Measurements from ENCODE around the gene VWA3B. TPM values are rescaled to one million over a fixed set of nuclear protein-coding genes. Genes with fewer than 3 reads are reported as not detected.
A peak's percentile ranks its signal among the peaks of the same experiment; 100 is the strongest.

VWA3B gene
- total RNA-seq, 2 donors from 2014 or later, result not detected

DNA sequence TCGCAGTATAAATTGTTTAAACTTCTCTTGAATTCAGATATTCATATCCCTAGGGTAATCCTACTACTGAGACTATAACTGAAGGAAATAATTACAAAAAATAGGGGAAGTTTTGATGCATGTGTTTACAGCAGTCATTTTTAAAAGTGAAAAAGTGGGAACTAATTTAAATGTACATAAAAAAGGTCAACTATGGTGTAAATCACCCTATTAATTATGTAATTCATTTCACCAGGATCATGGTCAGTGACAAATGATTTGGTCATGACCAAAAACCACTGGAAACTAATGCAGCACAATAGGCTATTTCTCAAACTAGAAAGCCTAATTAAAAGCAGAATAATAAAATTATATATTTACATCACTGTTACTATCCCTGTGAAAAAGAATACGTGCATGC lies 254.3 kb downstream of the VWA3B start:
- Mint-ChIP-seq H3K27ac (no peak overlapping the region), H3K9me3 (no peaks in the 10 kb centered on the region), H3K36me3 (peaks cover 4 to 6% of the 10 kb centered on the region in 2 donors)
- no peak for DNase-seq (ENCODE audit: low spot score in 2 of 2)
- ATAC-seq, result no peak

DNA sequence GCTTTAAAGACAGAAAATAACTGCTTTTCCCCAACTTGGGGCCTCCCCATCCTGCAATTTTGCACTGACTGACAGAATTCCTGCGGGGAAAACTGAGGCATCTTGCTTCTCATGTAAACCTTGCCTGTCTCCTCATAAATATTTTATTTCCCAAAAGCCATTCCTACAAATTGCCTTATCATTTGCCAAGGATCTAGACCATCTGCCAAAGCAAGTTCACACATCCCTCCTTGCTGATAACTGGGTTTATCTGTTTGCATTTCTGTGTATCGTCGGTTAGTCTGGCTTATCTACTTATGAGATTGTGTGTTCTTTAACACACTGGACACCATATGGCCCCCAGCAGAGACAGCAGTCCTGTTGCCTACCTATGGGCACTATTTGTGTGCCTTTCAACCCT lies 256.3 kb downstream of the VWA3B start:
- DNase-seq (ENCODE audit: low spot score in 2 of 2) (no peak), ATAC-seq (no peak)
- H3K36me3 Mint-ChIP-seq, result peaks cover 5 to 11% of the 10 kb centered on the region in 2 donors
- no peaks in the 10 kb centered on the region for H3K9me3 Mint-ChIP-seq
- no peak overlapping the region for H3K27ac Mint-ChIP-seq

DNA sequence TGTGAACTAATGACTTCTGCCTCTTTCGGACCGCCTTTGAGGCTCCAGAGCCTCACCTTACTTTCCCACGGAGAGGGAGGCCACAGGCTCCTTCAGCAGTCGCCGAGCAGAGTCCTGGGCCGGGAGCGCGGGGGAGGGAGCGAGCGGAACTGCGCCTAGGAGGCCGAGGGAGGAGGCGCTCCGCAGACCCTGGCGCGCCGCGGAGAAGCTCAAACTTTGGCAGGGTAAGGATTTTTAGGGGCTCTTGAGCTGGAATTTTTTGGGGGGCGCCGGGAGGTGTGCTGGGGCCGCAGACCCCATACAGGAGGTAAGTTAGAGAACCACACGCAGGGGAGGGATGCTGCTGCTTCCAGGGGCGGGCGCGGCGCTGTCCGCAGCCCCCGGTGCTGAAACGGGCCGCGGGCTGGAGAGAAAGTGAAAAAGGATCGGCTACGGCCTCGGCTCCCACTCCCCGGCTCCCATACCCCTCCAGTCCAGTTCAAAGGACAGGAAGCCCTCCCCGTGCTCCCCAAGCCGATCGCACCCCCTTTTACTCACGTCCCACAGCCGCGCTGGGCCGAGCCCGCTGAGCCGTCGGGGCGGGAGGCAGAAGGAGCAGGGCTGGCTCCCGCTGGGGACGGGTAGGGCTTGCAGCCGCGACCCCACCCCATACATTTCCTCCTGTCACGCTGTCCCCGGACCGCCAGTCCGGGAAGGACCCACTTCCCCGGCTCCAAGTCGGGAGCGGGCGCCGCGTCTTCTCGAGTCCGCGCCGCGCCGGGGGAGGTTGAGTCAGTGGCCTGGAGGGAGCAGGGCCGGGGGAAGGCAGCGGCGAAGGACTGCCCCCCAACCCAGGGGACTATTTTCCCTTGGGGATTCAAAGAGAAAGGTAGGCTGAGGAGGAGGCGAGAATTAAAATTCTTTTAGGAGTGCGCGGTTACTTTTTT lies 259.6 kb downstream of the VWA3B start, which contains the start of gene CNGA3:
Gene CNGA3, plus strand, starts transcription at position 146 of the 926 bp plus-strand sequence. CDS start 23,520 bp downstream, outside the sequence.
- H3K36me3 Mint-ChIP-seq, result peaks cover 5 to 17% of the 10 kb centered on the region in 2 donors
- no peak within 1 kb of the TSS for H3K27ac Mint-ChIP-seq
- peak in 1 of 2 donors; percentile 45 for DNase-seq (ENCODE audit: low spot score in 2 of 2)
- peaks cover 0 to 3% of the 10 kb centered on the region in 2 donors for H3K9me3 Mint-ChIP-seq
- ATAC-seq, result no peak

GRCh38 chr2:98347298-98348065 lies 260.5 kb downstream of the VWA3B start:
- ATAC-seq (no peak), DNase-seq (ENCODE audit: low spot score in 2 of 2) (no peak)
- H3K36me3 Mint-ChIP-seq, result peaks cover 5 to 17% of the 10 kb centered on the region in 2 donors
- peaks cover 3% of the 10 kb centered on the region in 2 donors for H3K9me3 Mint-ChIP-seq
- no peak overlapping the region for H3K27ac Mint-ChIP-seq

DNA sequence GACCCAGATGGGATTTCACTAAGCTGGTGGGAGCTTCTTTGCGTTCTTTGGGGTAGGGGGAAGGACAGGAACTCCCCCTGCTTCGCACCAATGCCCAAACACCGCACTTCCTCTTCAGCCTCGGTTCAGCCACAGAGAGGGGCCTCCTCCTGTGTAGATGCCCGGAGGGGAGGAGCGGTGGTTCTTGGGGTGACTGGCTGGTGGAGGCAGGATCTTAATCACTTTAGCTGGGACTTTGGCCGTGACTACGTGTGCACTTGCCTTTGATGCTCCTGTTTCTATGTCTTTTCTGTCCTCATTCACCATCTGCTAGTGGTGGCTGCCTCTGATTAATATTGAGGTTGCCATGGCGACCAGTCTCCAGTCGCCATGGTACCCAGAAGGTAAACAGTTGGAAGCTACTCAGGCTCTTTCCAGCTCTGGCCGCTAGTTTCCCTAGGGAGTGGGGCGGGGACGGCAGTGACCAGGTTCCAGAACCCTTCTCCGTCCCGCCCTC lies 261.1 kb downstream of the VWA3B start:
- ATAC-seq (peak in 1 of 2 donors; percentile 18), DNase-seq (ENCODE audit: low spot score in 2 of 2) (no peak)
- no peak overlapping the region for H3K27ac Mint-ChIP-seq
- peaks cover 5 to 17% of the 10 kb centered on the region in 2 donors for H3K36me3 Mint-ChIP-seq
- H3K9me3 Mint-ChIP-seq, result peaks cover 3% of the 10 kb centered on the region in 2 donors

DNA sequence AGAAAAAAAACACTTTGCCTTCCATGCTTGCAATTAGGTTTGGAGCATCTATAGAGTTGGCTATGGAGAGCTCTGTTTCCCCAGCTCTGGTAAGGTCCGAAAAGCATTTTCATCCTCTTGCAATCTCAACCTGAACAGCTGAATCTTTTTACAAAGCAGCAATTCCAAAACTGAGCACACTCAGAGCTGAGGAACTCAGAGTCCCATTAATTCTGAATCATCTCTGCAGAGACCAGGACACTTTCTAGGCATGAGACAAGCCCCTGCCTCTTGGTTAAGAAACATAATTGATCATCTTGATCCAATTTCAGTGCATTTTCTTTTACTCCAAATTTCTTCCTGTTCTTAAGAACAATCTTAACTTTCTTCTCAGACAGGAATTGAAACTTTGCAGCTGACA lies 263.4 kb downstream of the VWA3B start:
- ATAC-seq, result no peak

DNA sequence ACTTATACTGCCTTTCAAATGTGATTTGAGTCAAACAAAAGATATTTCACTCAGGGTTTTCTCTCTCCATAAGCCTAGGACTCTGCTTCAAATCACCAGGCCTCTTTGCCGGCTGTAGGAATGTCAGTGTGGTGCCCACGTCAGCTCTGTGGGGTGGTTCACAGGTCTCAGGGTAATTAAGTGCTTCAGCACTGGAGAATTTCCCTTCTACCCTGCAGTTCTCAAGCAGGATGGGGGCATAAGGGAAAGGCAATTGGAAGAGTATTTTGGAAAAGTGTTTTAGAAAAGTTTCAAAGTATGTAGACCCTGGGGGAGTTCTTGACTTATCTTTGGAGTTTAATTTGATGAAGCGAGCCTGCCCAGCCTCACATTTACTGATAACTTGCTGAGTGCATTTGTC lies 268.9 kb downstream of the VWA3B start:
- no peak for ATAC-seq
- no peak for DNase-seq (ENCODE audit: low spot score in 2 of 2)
- H3K36me3 Mint-ChIP-seq, result no peaks in the 10 kb centered on the region
- H3K27ac Mint-ChIP-seq, result no peak overlapping the region
- peaks cover under 1 to 3% of the 10 kb centered on the region in 2 donors for H3K9me3 Mint-ChIP-seq

More for the DNA sequence above, 263.4 kb downstream of the VWA3B start:
- DNase-seq (ENCODE audit: low spot score in 2 of 2), result no peak
- Mint-ChIP-seq H3K36me3 (peaks cover 5 to 17% of the 10 kb centered on the region in 2 donors), H3K9me3 (peaks cover 3% of the 10 kb centered on the region in 2 donors), H3K27ac (no peak overlapping the region)

DNA sequence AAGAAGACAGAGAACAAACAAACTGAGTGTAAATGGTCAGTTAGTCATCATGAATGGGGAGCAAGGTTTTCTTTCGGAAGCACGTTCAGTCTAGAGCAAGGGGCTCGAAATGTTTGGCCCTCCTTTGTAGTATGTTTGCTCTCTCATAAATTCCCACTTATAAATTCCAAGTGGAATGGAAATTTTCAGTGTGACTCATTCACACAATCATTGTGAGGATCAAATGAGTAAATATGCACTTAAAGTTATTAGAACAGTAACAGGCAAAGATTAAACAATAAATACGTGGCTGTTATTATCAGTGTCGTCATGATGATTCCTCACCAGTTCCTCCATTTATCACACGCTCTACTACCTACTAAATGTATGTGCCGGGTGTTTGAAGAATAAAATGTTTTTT lies 269.8 kb downstream of the VWA3B start:
- Mint-ChIP-seq H3K36me3 (no peaks in the 10 kb centered on the region), H3K27ac (no peak overlapping the region), H3K9me3 (peaks cover 0 to 3% of the 10 kb centered on the region in 2 donors)
- DNase-seq (ENCODE audit: low spot score in 2 of 2) (no peak), ATAC-seq (no peak)

- no peak overlapping the region for H3K27ac Mint-ChIP-seq
- DNase-seq (ENCODE audit: low spot score in 2 of 2) (no peak), ATAC-seq (no peak)
- no peaks in the 10 kb centered on the region for H3K36me3 Mint-ChIP-seq
- no peaks in the 10 kb centered on the region for H3K9me3 Mint-ChIP-seq
Measured at GRCh38 chr2:98357849-98358248, 270.9 kb downstream of the VWA3B start.

DNA sequence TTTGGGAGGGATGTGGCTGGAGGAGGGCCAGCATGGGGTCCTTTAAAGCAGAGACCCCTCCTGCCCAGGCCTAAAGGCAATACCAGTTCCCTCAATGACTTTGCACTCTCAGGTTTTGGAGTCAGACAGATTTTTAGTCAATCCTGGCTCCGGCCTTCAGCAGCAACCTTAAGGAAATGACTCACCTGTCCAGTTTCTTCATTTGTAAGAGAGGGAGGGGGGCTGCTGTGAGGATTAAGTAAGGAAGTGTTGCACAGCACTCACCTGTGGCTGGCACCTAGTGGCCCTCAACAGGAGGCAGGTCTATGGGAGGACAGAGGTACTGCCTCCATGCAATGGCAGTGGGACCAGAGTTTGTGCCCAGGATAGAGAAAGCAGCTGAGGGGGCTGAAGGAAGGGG lies 273.0 kb downstream of the VWA3B start:
- ATAC-seq (no peak), DNase-seq (ENCODE audit: low spot score in 2 of 2) (no peak)
- H3K9me3 Mint-ChIP-seq, result no peaks in the 10 kb centered on the region
- H3K27ac Mint-ChIP-seq, result no peak overlapping the region
- no peaks in the 10 kb centered on the region for H3K36me3 Mint-ChIP-seq

Other genes with a start within 250 kb of the VWA3B start
- 10 to 100 TPM; 29.0 to 31.7 TPM for gene TMEM131, start 91.2 kb upstream of the VWA3B start, total RNA-seq

Data from activated naive CD4-positive, alpha-beta T cell treated with anti-CD3 and anti-CD28 coated beads, Interleukin-2, amount 50 U/mL, for 72 hours (primary cell).